Adrenal gland (tissue), 12 donors: ENCODE results near the gene BCL2. TPM values are rescaled to one million over a fixed set of nuclear protein-coding genes. Genes with fewer than 3 reads are reported as not detected.

Source experiments
- DNase-seq, 7 donors: peaks; one replicate each; pipeline ENCODE4 v3.0.0-alpha.2; 2019 to 2020
- H3K27ac ChIP-seq, 5 donors: fragments of 200-600 bp; sonication (generic) in 4 of 5; 1 replicate in 3 of 5; 2 replicates in 2 of 5; pipeline versions ENCODE4 v1.5.1 to v1.8.0; 2016 to 2020; ENCODE audit warnings: mild to moderate bottlenecking in 1 of 5
- H3K27me3 ChIP-seq: fragments of 200-600 bp; 2 replicates; pipeline ENCODE4 v1.8.0; 2021
- H3K36me3 ChIP-seq, 2 donors: fragments of 200-600 bp; replicated peaks in 1 of 2; 1 replicate in 1 of 2; 2 replicates in 1 of 2; pipeline versions ENCODE4 v1.5.1 to v1.8.0; 2018 to 2022
- H3K4me1 ChIP-seq, 2 donors: fragments of 200-600 bp; replicated peaks in 1 of 2; 1 replicate in 1 of 2; 2 replicates in 1 of 2; pipeline versions ENCODE4 v1.5.1 to v1.8.0; 2018 to 2021
- H3K4me3 ChIP-seq, 4 donors: fragments of 200-600 bp; sonication (generic) in 3 of 4; one replicate each; pipeline ENCODE4 v1.5.1; 2016 to 2018
- H3K9me3 ChIP-seq, 3 donors: fragments of 200-600 bp; sonication (generic) in 1 of 3; replicated peaks in 1 of 3; 1 replicate in 2 of 3; 2 replicates in 1 of 3; pipeline versions ENCODE4 v1.5.1 to v1.8.0; 2016 to 2021
- POLR2A ChIP-seq, 2 donors: fragments of 450-650 bp; IDR thresholded peaks; one replicate each; pipeline ENCODE4 v1.6.1; 2017; ENCODE audit warnings: antibody characterized with exemption in 2 of 2, mild to moderate bottlenecking in 2 of 2, moderate library complexity in 1 of 2
- WGBS, 4 donors: extraction: QIAGEN DNeasy Blood & Tissue Kit in 2 of 4; methylation state at CpG; one replicate each; pipeline versions ENCODE4 v1.1.5 to v1.1.7; 2013 to 2017; 5-methylcytosine and 5-hydroxymethylcytosine counted together
- intact Hi-C, 2 donors: fragments of 100-400 bp; cut with DNase I; formaldehyde crosslinking; loops; one replicate each; pipeline versions ENCODE4 v1.14.1 to v1.15.0; 2022 to 2023
- polyA plus RNA-seq, 3 donors: library from polyadenylated mRNA; stranded (reverse); fragments of 200-250 nt in 2 of 3; fragments of 350-450 nt in 1 of 3; fragmentation: Illumina TruSeq in 1 of 3; extraction: RNeasy Lipid Tissue Mini Kit (QIAGEN cat#74804) in 1 of 3; gene quantifications; one replicate each; pipeline ENCODE4 v1.2.3, GENCODE V29; 2013 to 2014
- total RNA-seq, 9 donors: library from RNA; depleted of rRNA in 4 of 9; stranded (reverse); fragments of >200 nt in 4 of 9; fragments of 120-200 nt in 1 of 9; fragmentation: NEBNext Ultra II Directional in 1 of 9; extraction: Animal tissue kit (Norgen Biotek cat#: 25700) in 1 of 9; gene quantifications; one replicate each; pipeline versions ENCODE4 v1.1.0 to v1.2.4, GENCODE V29; 2013 to 2023
- TF ChIP-seq, protein P1 (sequence below), 6 experiments: fragments of 450-650 bp in 4 of 6; fragments of 200-600 bp in 2 of 6; sonication (generic) in 1 of 6; IDR thresholded peaks; 1 replicate in 5 of 6; 2 replicates in 1 of 6; pipeline versions ENCODE4 v1.5.1 to v1.8.0; 2016 to 2021; ENCODE audit warnings: antibody characterized with exemption in 6 of 6, mild to moderate bottlenecking in 2 of 6, moderate library complexity in 1 of 6
- donor health status: healthy with polysubstance abuse.
- donor health status: Bipolar disorder and iron deficiency.
- donor health status: DM: yes; HTN: yes; CAD: no.
- donor health status: DM: no; HTN: no; CAD: no.
- donor health status: DM: no; HTN: no; CAD: no.
- donor health status: DM: yes; HTN: yes; CAD: no.

The BCL2 gene
- total and polyA plus RNA-seq, 12 donors: 0.85 to 7.7 (median 3.4) TPM

DNA sequence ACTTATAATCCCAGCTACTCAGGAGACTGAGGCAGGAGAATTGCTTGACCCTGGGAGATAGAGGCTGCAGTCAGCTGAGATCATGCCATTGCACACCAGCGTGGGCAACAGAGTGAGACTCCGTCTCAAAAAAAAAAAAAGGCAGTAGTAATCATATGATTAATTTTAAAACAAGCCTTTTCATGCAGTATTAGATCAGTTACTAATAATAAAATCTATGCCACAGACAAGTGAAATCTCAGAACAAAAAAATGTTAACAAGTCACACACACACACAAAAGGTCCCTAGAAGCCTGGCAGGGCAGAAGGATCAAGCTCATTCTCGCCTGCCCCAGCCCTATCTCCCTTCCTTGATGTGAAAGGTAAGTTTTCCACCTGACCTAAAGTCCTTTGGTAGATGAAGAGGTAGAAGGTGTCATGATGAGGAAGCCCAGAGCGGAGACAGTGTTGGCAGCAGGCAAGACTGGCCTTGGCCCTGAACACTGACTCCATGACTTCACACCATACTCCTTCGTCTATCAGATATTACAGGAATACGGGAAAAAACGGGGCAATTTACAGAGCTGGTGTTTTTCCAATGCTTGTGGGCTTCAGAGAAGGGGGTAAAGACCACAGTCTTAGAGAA is 36.8 kb upstream of the BCL2 start:
- peak in 4 of 7 donors; percentile 38 to 65 (median 39) for DNase-seq
- Histone ChIP-seq H3K9me3 (no peaks in the 10 kb centered on the region), H3K36me3 (peaks cover 0 to 85% of the 10 kb centered on the region in 2 donors), H3K4me1 (peaks cover 0 to 8% of the 10 kb centered on the region in 2 donors), H3K27me3 (no peaks in the 10 kb centered on the region), H3K4me3 (no peak overlapping the region), H3K27ac (peak overlapping the region in 2 of 5 donors; percentile 40 to 61)
- no peak for TF ChIP-seq POLR2A (IDR thresholded peaks at IDR 0.05)
- TF ChIP-seq, protein P1, sequence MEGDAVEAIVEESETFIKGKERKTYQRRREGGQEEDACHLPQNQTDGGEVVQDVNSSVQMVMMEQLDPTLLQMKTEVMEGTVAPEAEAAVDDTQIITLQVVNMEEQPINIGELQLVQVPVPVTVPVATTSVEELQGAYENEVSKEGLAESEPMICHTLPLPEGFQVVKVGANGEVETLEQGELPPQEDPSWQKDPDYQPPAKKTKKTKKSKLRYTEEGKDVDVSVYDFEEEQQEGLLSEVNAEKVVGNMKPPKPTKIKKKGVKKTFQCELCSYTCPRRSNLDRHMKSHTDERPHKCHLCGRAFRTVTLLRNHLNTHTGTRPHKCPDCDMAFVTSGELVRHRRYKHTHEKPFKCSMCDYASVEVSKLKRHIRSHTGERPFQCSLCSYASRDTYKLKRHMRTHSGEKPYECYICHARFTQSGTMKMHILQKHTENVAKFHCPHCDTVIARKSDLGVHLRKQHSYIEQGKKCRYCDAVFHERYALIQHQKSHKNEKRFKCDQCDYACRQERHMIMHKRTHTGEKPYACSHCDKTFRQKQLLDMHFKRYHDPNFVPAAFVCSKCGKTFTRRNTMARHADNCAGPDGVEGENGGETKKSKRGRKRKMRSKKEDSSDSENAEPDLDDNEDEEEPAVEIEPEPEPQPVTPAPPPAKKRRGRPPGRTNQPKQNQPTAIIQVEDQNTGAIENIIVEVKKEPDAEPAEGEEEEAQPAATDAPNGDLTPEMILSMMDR (IDR thresholded peaks at IDR 0.05): no peak
- WGBS, 4 donors: 55 to 62% (median 58%) methylated on average over 7 of the region's 7 CpGs
- intact Hi-C loops: no loop called here

DNA sequence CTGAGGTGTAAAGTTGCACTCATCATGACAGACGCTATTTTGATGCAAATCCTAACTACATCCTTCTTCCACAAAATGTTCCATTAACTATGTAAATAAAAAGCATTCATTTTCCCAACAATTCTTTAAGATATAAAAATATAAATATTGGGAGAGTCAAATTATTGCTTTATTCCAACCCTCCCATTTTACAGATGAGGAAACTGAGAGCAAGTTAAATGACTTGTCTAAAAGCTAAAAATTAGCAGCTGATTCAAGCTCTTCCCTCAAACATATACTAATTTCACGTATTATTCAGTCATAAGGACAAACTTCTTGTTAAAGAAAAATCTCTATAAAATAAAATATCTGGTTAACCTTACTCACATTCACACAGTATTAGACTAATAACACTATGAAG is 30.7 kb upstream of the BCL2 start:
- Histone ChIP-seq H3K9me3 (no peaks in the 10 kb centered on the region), H3K4me3 (no peak overlapping the region), H3K36me3 (peaks cover 0 to 58% of the 10 kb centered on the region in 2 donors), H3K27me3 (no peaks in the 10 kb centered on the region), H3K27ac (no peak overlapping the region), H3K4me1 (peaks cover 0 to 14% of the 10 kb centered on the region in 2 donors)
- DNase-seq: no peak
- intact Hi-C loops: no loop called here
- no peak for TF ChIP-seq POLR2A (IDR thresholded peaks at IDR 0.05)
- TF ChIP-seq, protein P1 (IDR thresholded peaks at IDR 0.05): no peak
- 47 to 50% (median 49%) methylated on average over 2 of the region's 2 CpGs for WGBS, 4 donors

DNA sequence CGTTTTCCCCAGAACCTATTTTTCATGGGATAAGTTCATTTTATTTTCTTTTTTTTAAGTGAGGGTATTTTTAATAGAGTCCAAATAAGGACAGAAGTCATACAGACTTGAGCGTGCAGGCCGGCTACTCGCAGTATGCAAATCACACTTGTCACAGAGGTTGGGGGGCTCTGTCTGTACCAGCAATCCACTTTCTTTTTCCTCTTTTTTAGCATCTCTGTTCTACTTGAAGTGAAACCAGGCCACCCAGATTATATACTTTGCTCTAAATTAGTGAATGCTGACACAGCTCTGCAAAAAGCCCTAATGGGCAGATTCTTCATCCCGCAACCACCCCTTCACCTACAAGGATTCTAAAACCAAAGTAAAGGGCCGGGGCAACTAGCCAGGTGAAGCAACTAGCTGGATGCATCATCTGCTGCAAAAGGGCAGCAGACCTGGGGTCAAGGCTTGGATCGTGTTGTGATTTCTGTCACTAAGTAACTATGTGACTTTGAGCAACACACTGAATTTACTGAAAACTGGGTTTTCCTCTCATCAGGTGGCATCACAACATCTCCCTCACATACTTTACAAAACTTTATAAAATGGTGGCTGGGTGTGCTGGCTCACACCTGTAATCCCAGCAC is 29.1 kb upstream of the BCL2 start:
- Histone ChIP-seq H3K9me3 (no peaks in the 10 kb centered on the region), H3K4me3 (no peak overlapping the region), H3K4me1 (peaks cover 0 to 14% of the 10 kb centered on the region in 2 donors), H3K27me3 (no peaks in the 10 kb centered on the region), H3K27ac (no peak overlapping the region), H3K36me3 (peaks cover 0 to 55% of the 10 kb centered on the region in 2 donors)
- TF ChIP-seq POLR2A (IDR thresholded peaks at IDR 0.05): no peak
- TF ChIP-seq, protein P1 (IDR thresholded peaks at IDR 0.05): no peak
- peak in 3 of 7 donors; percentile 43 to 48 (median 43) for DNase-seq
- 79 to 82% (median 81%) methylated on average over 7 of the region's 7 CpGs for WGBS, 4 donors
- intact Hi-C loops: loop anchor here in 1 of 2 donors (10.0 kb wide), 1 partner anchor 86 kb away; no protein-coding TSS in a partner anchor

DNA sequence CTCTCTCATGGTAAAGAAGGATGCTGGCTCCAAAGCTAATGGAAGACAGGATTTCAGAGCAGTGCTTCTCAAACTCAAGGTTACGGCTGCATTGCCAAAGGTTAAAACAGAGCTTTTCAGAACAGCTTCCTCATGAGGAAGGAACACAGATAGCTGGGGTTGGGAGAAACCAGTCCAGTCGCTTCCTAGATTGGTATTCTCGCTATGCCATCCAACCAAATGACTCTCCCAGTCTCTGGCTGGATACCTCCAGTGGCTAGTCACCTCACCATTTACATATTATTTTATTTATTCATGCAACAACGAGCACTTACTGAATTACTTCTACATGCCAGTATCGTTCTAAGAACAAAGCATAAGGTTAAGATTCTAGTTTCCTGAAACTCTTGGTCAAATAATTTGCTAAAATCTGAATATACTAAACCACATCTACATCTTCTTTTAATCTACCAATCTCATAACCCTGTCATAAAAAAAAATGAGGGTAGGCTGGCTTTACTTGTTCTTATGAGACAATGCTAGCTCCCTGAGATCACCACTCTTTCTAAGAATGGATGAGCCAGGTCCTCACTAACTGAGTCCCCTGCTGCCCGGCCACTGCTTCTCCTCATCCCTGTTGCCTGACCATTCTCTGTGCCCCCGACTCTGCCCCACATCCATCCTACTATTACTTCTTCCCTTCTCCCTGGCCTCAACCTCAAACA is 27.1 kb upstream of the BCL2 start:
- Histone ChIP-seq H3K4me1 (peaks cover 0 to 14% of the 10 kb centered on the region in 2 donors), H3K36me3 (peaks cover 0 to 56% of the 10 kb centered on the region in 2 donors), H3K27me3 (no peaks in the 10 kb centered on the region), H3K9me3 (no peaks in the 10 kb centered on the region), H3K4me3 (no peak overlapping the region), H3K27ac (peak overlapping the region; percentile 25 to 75 (median 43))
- intact Hi-C loops: loop anchor here in 1 of 2 donors (10.0 kb wide), 1 partner anchor 88 kb away; no protein-coding TSS in a partner anchor
- peak in 4 of 7 donors; percentile 20 to 32 (median 28) for DNase-seq
- TF ChIP-seq POLR2A (IDR thresholded peaks at IDR 0.05): no peak
- 69 to 77% (median 71%) methylated on average over 7 of the region's 7 CpGs for WGBS, 4 donors
